ENCODE measurements around the gene MPZL3. TPM values are rescaled to one million over a fixed set of nuclear protein-coding genes. Genes with fewer than 3 reads are reported as not detected.

MPZL3 gene
- total and polyA plus RNA-seq, 7 donors = 0.16 to 6.2 (median 0.55) TPM

DNA sequence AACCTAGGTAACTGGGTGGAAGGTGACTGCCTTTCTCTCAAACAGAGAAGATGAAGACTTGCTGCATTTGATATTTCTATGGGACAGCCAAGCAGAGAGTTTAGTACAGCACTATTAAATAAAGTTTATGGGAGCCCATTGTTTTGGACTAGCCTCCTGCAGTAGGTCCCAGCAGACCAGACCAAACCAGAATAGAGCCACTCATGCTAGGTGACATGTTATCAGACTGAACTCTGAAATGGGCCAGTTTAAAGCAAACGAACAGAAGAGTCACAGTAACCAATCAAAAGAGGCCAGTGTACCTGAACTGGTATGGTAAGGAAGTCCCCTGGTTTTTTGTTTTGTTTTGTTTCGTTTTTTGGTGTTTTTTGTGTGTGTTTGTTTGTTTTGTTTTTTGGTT is 19.8 kb upstream of the MPZL3 start:
- no peak for DNase-seq
- Histone ChIP-seq H3K4me1 (no peaks in the 10 kb centered on the region), H3K27me3 (peaks cover 0 to 29% (median 7%) of the 10 kb centered on the region in 3 donors), H3K27ac (no peak overlapping the region), H3K36me3 (no peaks in the 10 kb centered on the region), H3K4me3 (no peak overlapping the region), H3K9me3 (no peaks in the 10 kb centered on the region)
- TF ChIP-seq, protein P1, sequence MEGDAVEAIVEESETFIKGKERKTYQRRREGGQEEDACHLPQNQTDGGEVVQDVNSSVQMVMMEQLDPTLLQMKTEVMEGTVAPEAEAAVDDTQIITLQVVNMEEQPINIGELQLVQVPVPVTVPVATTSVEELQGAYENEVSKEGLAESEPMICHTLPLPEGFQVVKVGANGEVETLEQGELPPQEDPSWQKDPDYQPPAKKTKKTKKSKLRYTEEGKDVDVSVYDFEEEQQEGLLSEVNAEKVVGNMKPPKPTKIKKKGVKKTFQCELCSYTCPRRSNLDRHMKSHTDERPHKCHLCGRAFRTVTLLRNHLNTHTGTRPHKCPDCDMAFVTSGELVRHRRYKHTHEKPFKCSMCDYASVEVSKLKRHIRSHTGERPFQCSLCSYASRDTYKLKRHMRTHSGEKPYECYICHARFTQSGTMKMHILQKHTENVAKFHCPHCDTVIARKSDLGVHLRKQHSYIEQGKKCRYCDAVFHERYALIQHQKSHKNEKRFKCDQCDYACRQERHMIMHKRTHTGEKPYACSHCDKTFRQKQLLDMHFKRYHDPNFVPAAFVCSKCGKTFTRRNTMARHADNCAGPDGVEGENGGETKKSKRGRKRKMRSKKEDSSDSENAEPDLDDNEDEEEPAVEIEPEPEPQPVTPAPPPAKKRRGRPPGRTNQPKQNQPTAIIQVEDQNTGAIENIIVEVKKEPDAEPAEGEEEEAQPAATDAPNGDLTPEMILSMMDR (IDR thresholded peaks at IDR 0.05) = no peak
- no peak for TF ChIP-seq POLR2AphosphoS5 (IDR thresholded peaks at IDR 0.05)
- TF ChIP-seq POLR2A (IDR thresholded peaks at IDR 0.05) = no peak
- no peak for TF ChIP-seq EP300 (IDR thresholded peaks at IDR 0.05)
- WGBS, 2 donors = 16 to 69% methylated on average over 2 of the region's 2 CpGs
- intact Hi-C loops (cut with DNase I) = no loop called here

DNA sequence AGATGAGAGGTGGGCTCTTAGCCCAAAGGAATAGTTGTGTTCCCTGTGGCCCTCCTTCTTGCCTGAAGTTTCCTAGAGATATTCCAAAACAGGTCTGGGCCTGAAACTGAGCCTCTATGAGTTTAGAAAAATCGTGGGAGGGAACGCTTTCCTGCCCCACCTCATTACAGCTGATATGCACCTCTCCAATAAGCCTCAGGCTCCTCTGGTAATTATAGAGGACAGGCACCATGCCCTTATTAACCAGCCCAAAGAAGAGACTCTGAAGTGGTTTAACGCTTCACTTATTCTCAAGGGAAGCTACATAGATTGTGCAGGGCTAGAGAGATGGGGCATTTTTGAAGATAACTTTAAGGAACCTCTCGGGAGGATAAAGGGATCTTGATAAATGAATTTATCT is 15.3 kb upstream of the MPZL3 start:
- peaks cover 4 to 44% (median 18%) of the 10 kb centered on the region in 3 donors for H3K27me3 ChIP-seq
- H3K4me3 ChIP-seq = no peak overlapping the region
- peaks cover 0 to 4% (median 0%) of the 10 kb centered on the region in 4 donors for H3K4me1 ChIP-seq
- WGBS, 2 donors = 72 to 90% methylated on average over 4 of the region's 4 CpGs
- no peaks in the 10 kb centered on the region for H3K36me3 ChIP-seq
- H3K9me3 ChIP-seq = no peaks in the 10 kb centered on the region
- no peak for TF ChIP-seq POLR2AphosphoS5 (IDR thresholded peaks at IDR 0.05)
- TF ChIP-seq, protein P1 (IDR thresholded peaks at IDR 0.05) = no peak
- no peak for TF ChIP-seq POLR2A (IDR thresholded peaks at IDR 0.05)
- no peak for TF ChIP-seq EP300 (IDR thresholded peaks at IDR 0.05)
- intact Hi-C loops (cut with DNase I) = no loop called here
- no peak for DNase-seq
- H3K27ac ChIP-seq = no peak overlapping the region

DNA sequence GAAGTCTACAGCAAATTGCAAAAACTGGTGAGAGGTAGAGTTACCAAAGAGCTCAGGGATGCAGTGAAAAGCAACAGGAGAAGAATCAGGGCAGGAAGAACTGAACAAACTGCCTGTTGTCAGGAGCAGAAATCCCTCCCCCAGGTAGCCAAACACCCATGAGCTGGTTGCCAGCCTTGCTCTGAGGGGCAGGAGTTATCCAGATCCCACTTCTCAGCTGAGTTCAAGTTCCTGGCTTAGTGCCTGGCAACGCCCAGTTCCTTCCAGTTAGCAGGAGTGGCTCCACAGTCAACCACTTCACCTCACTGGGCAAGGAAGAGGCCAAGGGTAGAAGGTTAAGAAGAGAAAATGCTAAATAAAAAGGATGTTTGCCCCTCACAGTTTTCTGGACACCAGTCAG is 13.8 kb upstream of the MPZL3 start:
- Histone ChIP-seq H3K9me3 (no peaks in the 10 kb centered on the region), H3K27ac (peak overlapping the region in 1 of 4 donors; percentile 37), H3K4me3 (no peak overlapping the region), H3K36me3 (no peaks in the 10 kb centered on the region), H3K4me1 (peaks cover 0 to 4% (median 0%) of the 10 kb centered on the region in 4 donors), H3K27me3 (peaks cover 4 to 54% (median 33%) of the 10 kb centered on the region in 3 donors)
- DNase-seq = no peak
- intact Hi-C loops (cut with DNase I) = no loop called here
- TF ChIP-seq POLR2AphosphoS5 (IDR thresholded peaks at IDR 0.05) (no peak), EP300 (IDR thresholded peaks at IDR 0.05) (no peak), POLR2A (IDR thresholded peaks at IDR 0.05) (no peak)
- TF ChIP-seq, protein P1 (IDR thresholded peaks at IDR 0.05) = no peak
- WGBS, 2 donors = 10 to 62% methylated on average over 1 of the region's 1 CpG

DNA sequence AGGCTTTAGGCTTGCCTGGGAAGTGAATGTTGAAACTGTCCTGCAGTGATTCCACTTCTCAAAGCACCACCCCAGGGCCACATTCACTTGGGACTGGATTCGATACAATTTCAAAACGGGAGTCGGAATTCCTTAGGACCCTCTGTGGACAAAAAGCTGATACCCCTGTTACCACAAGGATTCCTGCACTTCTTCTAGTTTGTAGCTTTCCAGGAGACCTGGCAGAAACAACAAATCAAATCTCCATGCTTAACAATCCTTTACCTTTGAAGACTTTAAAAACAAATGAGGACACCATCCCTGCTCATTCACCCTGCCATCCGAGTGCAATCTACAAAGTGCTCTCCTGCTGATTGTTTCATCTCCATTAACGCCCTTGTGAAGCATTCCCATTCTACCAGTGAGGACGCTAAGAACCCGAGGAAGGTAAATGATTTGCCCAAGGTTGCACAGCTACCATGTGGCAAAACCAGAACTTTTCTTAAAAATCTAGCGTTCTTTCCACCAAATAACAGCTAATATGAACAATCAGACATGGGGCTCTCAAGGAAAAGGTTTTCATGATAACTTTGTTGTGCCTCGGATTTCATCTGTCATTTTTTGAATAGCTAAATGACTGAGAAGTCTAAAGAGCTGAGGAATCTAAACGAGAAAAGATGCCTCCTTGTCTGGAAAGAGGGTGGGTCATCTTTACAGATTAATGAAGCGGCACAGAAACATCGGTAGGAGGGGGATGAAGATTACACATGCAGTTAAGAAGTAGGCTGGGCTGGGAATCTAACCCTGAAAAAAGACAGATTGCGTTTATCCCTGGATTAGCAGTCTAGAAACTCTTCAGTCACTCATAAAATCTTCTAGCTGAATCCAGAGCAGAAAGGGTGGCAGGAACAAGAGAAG is 12.7 kb upstream of the MPZL3 start:
- H3K4me1 ChIP-seq = peaks cover 0 to 4% (median 0%) of the 10 kb centered on the region in 4 donors
- H3K27me3 ChIP-seq = peaks cover 4 to 65% (median 35%) of the 10 kb centered on the region in 3 donors
- TF ChIP-seq EP300 (IDR thresholded peaks at IDR 0.05) = no peak
- no peak for TF ChIP-seq POLR2A (IDR thresholded peaks at IDR 0.05)
- TF ChIP-seq POLR2AphosphoS5 (IDR thresholded peaks at IDR 0.05) = no peak
- TF ChIP-seq, protein P1 (IDR thresholded peaks at IDR 0.05) = no peak
- H3K36me3 ChIP-seq = no peaks in the 10 kb centered on the region
- H3K9me3 ChIP-seq = no peaks in the 10 kb centered on the region
- no peak for DNase-seq
- intact Hi-C loops (cut with DNase I) = no loop called here
- H3K4me3 ChIP-seq = peak overlapping the region in 2 of 4 donors; percentile 23 to 38
- 15 to 60% methylated on average over 13 of the region's 13 CpGs for WGBS, 2 donors
- H3K27ac ChIP-seq = peak overlapping the region in 2 of 4 donors; percentile 29 to 37
